ENCODE results near the gene STAG1. TPM values are rescaled to one million over a fixed set of nuclear protein-coding genes. Genes with fewer than 3 reads are reported as not detected.
"Not testable (repeated sequence)": the region's sequence is repeated elsewhere in the genome, so short reads cannot be mapped to it uniquely, and the experiment has no call there.

The STAG1 gene
- total RNA-seq, 1 donor from 2014 or later = 44.7 TPM

GRCh38 chr3:136343446-136343845, 408.7 kb downstream of the STAG1 start:
- Histone ChIP-seq H3K4me1 (peaks cover 19% of the 10 kb centered on the region), H3K4me3 (no peak overlapping the region), H3K27ac (no peak overlapping the region), H3K36me3 (peaks cover 0 to 17% of the 10 kb centered on the region in 2 donors), H3K27me3 (no peaks in the 10 kb centered on the region), H3K9me3 (no peaks in the 10 kb centered on the region)
- no peak for DNase-seq (ENCODE audit: extremely low spot score in 2 of 2)
- TF ChIP-seq POLR2AphosphoS5 (IDR thresholded peaks at IDR 0.05; ENCODE audit: insufficient read depth in 1 of 2, low read depth in 1 of 2) (no peak), CTCF (IDR thresholded peaks at IDR 0.05) (no peak), POLR2A (IDR thresholded peaks at IDR 0.05) (no peak)
- intact Hi-C loops (cut with DNase I) = no loop called here

GRCh38 chr3:136336329-136337100, 415.7 kb downstream of the STAG1 start:
- no peak for TF ChIP-seq CTCF (IDR thresholded peaks at IDR 0.05)
- TF ChIP-seq POLR2AphosphoS5 (IDR thresholded peaks at IDR 0.05; ENCODE audit: insufficient read depth in 1 of 2, low read depth in 1 of 2) = no peak
- no peak for TF ChIP-seq POLR2A (IDR thresholded peaks at IDR 0.05)
- intact Hi-C loops (cut with DNase I) = no loop called here
- DNase-seq (ENCODE audit: extremely low spot score in 2 of 2) = no peak
- Histone ChIP-seq H3K4me1 (no peaks in the 10 kb centered on the region), H3K9me3 (no peaks in the 10 kb centered on the region), H3K27ac (no peak overlapping the region), H3K27me3 (no peaks in the 10 kb centered on the region), H3K36me3 (peaks cover 0 to 25% of the 10 kb centered on the region in 2 donors), H3K4me3 (no peak overlapping the region)

- H3K27ac ChIP-seq; H3K9me3 ChIP-seq; H3K4me1 ChIP-seq; H3K27me3 ChIP-seq; H3K4me3 ChIP-seq; DNase-seq (ENCODE audit: extremely low spot score in 2 of 2); intact Hi-C loops (cut with DNase I): not testable (repeated sequence)
- peaks cover 0 to 17% of the 10 kb centered on the region in 2 donors for H3K36me3 ChIP-seq
Measured at GRCh38 chr3:136334726-136335125, 417.5 kb downstream of the STAG1 start.

- Histone ChIP-seq H3K36me3 (peaks cover 0 to 15% of the 10 kb centered on the region in 2 donors), H3K4me3 (no peak overlapping the region), H3K4me1 (no peaks in the 10 kb centered on the region), H3K27ac (no peak overlapping the region), H3K27me3 (no peaks in the 10 kb centered on the region), H3K9me3 (no peaks in the 10 kb centered on the region)
- intact Hi-C loops (cut with DNase I) = no loop called here
- TF ChIP-seq POLR2A (IDR thresholded peaks at IDR 0.05) = no peak
- no peak for TF ChIP-seq POLR2AphosphoS5 (IDR thresholded peaks at IDR 0.05; ENCODE audit: insufficient read depth in 1 of 2, low read depth in 1 of 2)
- no peak for TF ChIP-seq CTCF (IDR thresholded peaks at IDR 0.05)
- DNase-seq (ENCODE audit: extremely low spot score in 2 of 2) = no peak
Measured at GRCh38 chr3:136334209-136334608, 418.0 kb downstream of the STAG1 start.

- no peaks in the 10 kb centered on the region for H3K9me3 ChIP-seq
- H3K4me3 ChIP-seq = no peak overlapping the region
- H3K27me3 ChIP-seq = no peaks in the 10 kb centered on the region
- peaks cover 0 to 22% of the 10 kb centered on the region in 2 donors for H3K36me3 ChIP-seq
- no peak overlapping the region for H3K27ac ChIP-seq
- intact Hi-C loops (cut with DNase I) = no loop called here
- no peaks in the 10 kb centered on the region for H3K4me1 ChIP-seq
- no peak for DNase-seq (ENCODE audit: extremely low spot score in 2 of 2)
- TF ChIP-seq POLR2A (IDR thresholded peaks at IDR 0.05) (no peak), CTCF (IDR thresholded peaks at IDR 0.05) (no peak), POLR2AphosphoS5 (IDR thresholded peaks at IDR 0.05; ENCODE audit: insufficient read depth in 1 of 2, low read depth in 1 of 2) (no peak)
Measured at GRCh38 chr3:136332776-136333175, 419.4 kb downstream of the STAG1 start.

Measured in vagina (tissue), 2 donors.